Neuronal stem cell (in vitro differentiated cells): Measurements from ENCODE around the gene RXRB.
"Not testable (repeated sequence)": the region's sequence is repeated elsewhere in the genome, so short reads cannot be mapped to it uniquely, and the experiment has no call there.

ENCODE experiments used
- DNase-seq: peaks from one replicate; pipeline ENCODE4 v3.0.0-alpha.2; 2013; ENCODE audit warnings: low spot score
- H2AFZ ChIP-seq: one replicate; pipeline ENCODE4 v1.6.1; 2013; ENCODE audit warnings: mild to moderate bottlenecking, low read length, inconsistent platforms
- H2AK5ac ChIP-seq: 2 replicates; pipeline ENCODE4 v1.6.1; 2013; ENCODE audit warnings: low read depth, mild to moderate bottlenecking, inconsistent platforms, low read length, moderate library complexity, mixed read lengths
- H2BK120ac ChIP-seq: 2 replicates; pipeline ENCODE4 v1.6.1; 2013; ENCODE audit warnings: low read depth, mild to moderate bottlenecking, inconsistent platforms, low read length, moderate library complexity, mixed read lengths
- H2BK12ac ChIP-seq: one replicate; pipeline ENCODE4 v1.6.1; 2013; ENCODE audit warnings: low read length, inconsistent platforms
- H2BK15ac ChIP-seq: 2 replicates; pipeline ENCODE4 v1.6.1; 2013; ENCODE audit warnings: mild to moderate bottlenecking, low read length, inconsistent platforms, mixed read lengths
- H2BK5ac ChIP-seq: one replicate; pipeline ENCODE4 v1.6.1; 2013; ENCODE audit warnings: inconsistent platforms, mild to moderate bottlenecking, low read length, moderate library complexity
- H3K14ac ChIP-seq: one replicate; pipeline ENCODE4 v1.6.1; 2013; ENCODE audit warnings: low read length, inconsistent platforms
- H3K18ac ChIP-seq: 2 replicates; pipeline ENCODE4 v1.6.1; 2013; ENCODE audit warnings: low read length, inconsistent platforms
- H3K23ac ChIP-seq: 2 replicates; pipeline ENCODE4 v1.6.1; 2013; ENCODE audit warnings: low read depth, mild to moderate bottlenecking, mixed read lengths, low read length, inconsistent platforms; ENCODE audit not compliant: poor library complexity
- H3K27ac ChIP-seq: replicated peaks from 3 replicates; pipeline ENCODE4 v1.5.1; 2013; ENCODE audit warnings: low read length, inconsistent platforms
- H3K27me3 ChIP-seq, 3 experiments: 2 replicates each; pipeline ENCODE4 v1.6.1; 2013; ENCODE audit warnings: low read length in 3 of 3, mild to moderate bottlenecking in 2 of 3, inconsistent platforms in 1 of 3, low read depth in 1 of 3, mixed read lengths in 1 of 3, moderate library complexity in 1 of 3; ENCODE audit not compliant: control insufficient read depth in 3 of 3, insufficient read depth in 3 of 3
- H3K36me3 ChIP-seq, 2 donors: replicated peaks in 1 of 2; 2 replicates each; pipeline ENCODE4 v1.6.1; 2013; ENCODE audit warnings: low read length in 2 of 2; ENCODE audit not compliant: control insufficient read depth in 2 of 2, insufficient read depth in 2 of 2
- H3K4ac ChIP-seq: 2 replicates; pipeline ENCODE4 v1.6.1; 2013; ENCODE audit warnings: inconsistent platforms, mild to moderate bottlenecking, low read length, moderate library complexity
- H3K4me1 ChIP-seq, 2 donors: 1 replicate in 1 of 2; 2 replicates in 1 of 2; pipeline ENCODE4 v1.6.1; 2013; ENCODE audit warnings: low read length in 2 of 2, low read depth in 1 of 2; ENCODE audit not compliant: control insufficient read depth in 2 of 2, insufficient read depth in 1 of 2
- H3K4me2 ChIP-seq: one replicate; pipeline ENCODE4 v1.6.1; 2013; ENCODE audit warnings: mild to moderate bottlenecking, low read length, inconsistent platforms; ENCODE audit not compliant: insufficient read depth, poor library complexity, severe bottlenecking
- H3K4me3 ChIP-seq, 2 donors: 2 replicates each; pipeline ENCODE4 v1.5.1; 2013; ENCODE audit warnings: low read length in 2 of 2, mild to moderate bottlenecking in 2 of 2, inconsistent platforms in 1 of 2, moderate library complexity in 1 of 2
- H3K79me1 ChIP-seq: one replicate; pipeline ENCODE4 v1.6.1; 2013; ENCODE audit warnings: low read depth, mild to moderate bottlenecking, inconsistent platforms, low read length, moderate library complexity
- H3K9ac ChIP-seq: one replicate; pipeline ENCODE4 v1.6.1; 2013; ENCODE audit warnings: mild to moderate bottlenecking, low read depth, low read length, inconsistent platforms; ENCODE audit not compliant: poor library complexity
- H3K9me3 ChIP-seq, 2 donors: replicated peaks in 1 of 2; 2 replicates each; pipeline versions ENCODE3 to v1.6.1; 2013; ENCODE audit warnings: low read length in 2 of 2, mild to moderate bottlenecking in 2 of 2, inconsistent platforms in 1 of 2, low read depth in 1 of 2, mixed read lengths in 1 of 2, moderate library complexity in 1 of 2; ENCODE audit not compliant: control insufficient read depth in 2 of 2, insufficient read depth in 1 of 2
- H4K8ac ChIP-seq: one replicate; pipeline ENCODE4 v1.6.1; 2013; ENCODE audit warnings: low read depth, mild to moderate bottlenecking, inconsistent platforms, low read length, moderate library complexity
- H4K91ac ChIP-seq: one replicate; pipeline ENCODE4 v1.6.1; 2013; ENCODE audit warnings: low read length, low read depth, mild to moderate bottlenecking, inconsistent platforms; ENCODE audit not compliant: poor library complexity
- WGBS, 2 donors: extraction: QIAGEN DNeasy Blood & Tissue Kit; methylation state at CpG; one replicate each; pipeline ENCODE4 v1.1.7; 2013; ENCODE audit warnings: missing lambda C conversion rate in 2 of 2, mixed read lengths in 1 of 2; ENCODE audit not compliant: insufficient read length in 2 of 2, insufficient replicate concordance in 1 of 2; ENCODE audit errors: extremely low coverage in 2 of 2; 5-methylcytosine and 5-hydroxymethylcytosine counted together

The RXRB gene

DNA sequence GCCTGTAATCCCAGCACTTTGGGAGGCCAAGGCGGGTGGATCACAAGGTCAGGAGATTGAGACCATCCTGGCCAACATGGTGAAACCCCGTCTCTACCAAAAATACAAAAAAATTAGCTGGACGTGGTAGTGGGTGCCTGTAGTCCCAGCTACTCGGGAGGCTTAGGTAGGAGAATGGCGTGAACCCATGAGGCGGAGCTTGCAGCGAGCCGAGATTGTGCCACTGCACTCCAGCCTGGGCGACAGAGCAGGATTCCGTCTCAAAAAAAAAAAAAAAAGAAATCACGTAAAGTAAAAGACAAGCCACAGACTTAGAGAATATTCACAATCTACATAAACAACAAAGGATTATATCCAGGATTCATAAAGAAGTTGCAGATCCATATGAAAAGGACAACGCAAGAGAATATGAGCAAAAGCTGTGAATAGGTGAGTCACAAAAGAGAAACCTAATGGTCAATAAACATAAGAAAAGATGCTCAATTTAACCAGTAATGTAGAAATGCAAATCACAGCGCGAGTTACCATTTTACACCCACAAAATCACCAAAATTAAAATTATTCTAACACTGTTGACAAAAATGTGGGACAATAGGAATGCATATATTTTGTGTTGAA, 26.1 kb upstream of the RXRB start:
- H3K23ac ChIP-seq, H3K27ac ChIP-seq, DNase-seq, H3K4me3 ChIP-seq, H4K91ac ChIP-seq, H3K4me2 ChIP-seq, H2BK120ac ChIP-seq, H2AK5ac ChIP-seq, H3K36me3 ChIP-seq, H3K4ac ChIP-seq, H2BK5ac ChIP-seq, H3K4me1 ChIP-seq, H2AFZ ChIP-seq, H2BK15ac ChIP-seq, H4K8ac ChIP-seq, H3K9me3 ChIP-seq, H3K14ac ChIP-seq, H2BK12ac ChIP-seq, H3K18ac ChIP-seq, H3K79me1 ChIP-seq, H3K9ac ChIP-seq: not testable (repeated sequence)
- H3K27me3 ChIP-seq, result peaks cover 0 to 18% (median 0%) of the 10 kb centered on the region in 3 experiments
- WGBS, 2 donors, result no CpG with 5 or more reads among the region's 14 CpGs

DNA sequence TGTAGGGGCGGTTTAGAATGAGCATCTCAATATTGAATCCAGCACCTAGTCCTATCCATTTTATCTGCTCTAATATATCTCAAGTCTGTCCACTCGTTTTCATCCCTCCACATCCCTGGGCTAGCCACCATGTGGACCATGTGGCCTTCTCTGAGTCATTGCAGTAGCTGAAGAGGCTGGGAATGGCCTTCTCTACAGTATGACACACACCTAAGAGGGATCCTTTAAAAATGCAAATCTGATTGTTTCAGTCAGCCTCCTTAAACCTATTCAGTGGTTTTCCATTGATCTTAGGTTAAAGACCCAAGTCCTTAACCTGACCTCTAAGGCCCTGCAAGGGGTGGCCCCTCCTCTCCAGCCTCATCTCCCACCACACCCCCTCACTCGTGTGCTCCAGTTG, 17.2 kb upstream of the RXRB start:
- Histone ChIP-seq H4K91ac (no peak overlapping the region), H3K27ac (no peak overlapping the region)
- no CpG with 5 or more reads among the region's 3 CpGs for WGBS, 2 donors

DNA sequence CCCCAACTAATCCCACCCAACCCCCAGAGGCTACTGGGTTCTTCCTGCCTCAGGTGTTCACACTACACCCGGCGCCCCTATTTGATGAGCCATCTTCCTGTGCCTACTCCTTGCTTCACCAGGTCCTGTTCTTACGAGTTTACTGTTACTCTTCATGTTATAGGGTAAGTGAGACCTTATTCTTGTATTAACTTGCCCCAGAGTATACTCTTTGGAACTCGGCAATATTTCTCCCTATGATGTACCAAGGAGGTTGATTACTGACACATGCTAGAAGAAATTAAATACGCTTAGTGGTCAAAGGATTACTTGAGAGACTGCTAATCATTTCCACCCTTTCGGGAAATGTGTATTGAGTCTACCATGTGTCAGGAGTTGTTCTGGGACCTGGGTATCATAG, 16.8 kb upstream of the RXRB start:
- WGBS, 2 donors, result no CpG with 5 or more reads among the region's 6 CpGs
- Histone ChIP-seq H3K4me3 (no peak overlapping the region), H4K91ac (no peak overlapping the region), H3K23ac (no peak overlapping the region), H3K27ac (no peak overlapping the region), H2BK120ac (no peak overlapping the region), H3K36me3 (peaks cover 2 to 3% of the 10 kb centered on the region in 2 donors), H3K4me1 (peaks cover 12 to 30% of the 10 kb centered on the region in 2 donors), H3K18ac (no peak overlapping the region), H2BK12ac (no peak overlapping the region), H2BK5ac (no peak overlapping the region), H3K79me1 (no peaks in the 10 kb centered on the region), H2BK15ac (no peak overlapping the region), H3K14ac (no peak overlapping the region), H3K4ac (no peak overlapping the region), H2AK5ac (no peak overlapping the region), H2AFZ (no peak overlapping the region), H3K4me2 (no peak overlapping the region), H4K8ac (no peak overlapping the region), H3K9me3 (no peaks in the 10 kb centered on the region), H3K27me3 (peaks cover 0 to 26% (median 0%) of the 10 kb centered on the region in 3 experiments), H3K9ac (no peak overlapping the region)
- DNase-seq, result no peak

More for the DNA sequence above, 17.2 kb upstream of the RXRB start:
- Histone ChIP-seq H4K8ac (no peak overlapping the region), H3K4ac (no peak overlapping the region), H2BK15ac (no peak overlapping the region), H2AK5ac (no peak overlapping the region), H3K36me3 (no peaks in the 10 kb centered on the region), H3K4me3 (peak overlapping the region in 1 of 2 donors; percentile 23), H3K4me1 (peaks cover 10 to 26% of the 10 kb centered on the region in 2 donors), H3K18ac (no peak overlapping the region), H3K9ac (no peak overlapping the region), H3K14ac (no peak overlapping the region), H3K27me3 (peaks cover 0 to 26% (median 0%) of the 10 kb centered on the region in 3 experiments), H2BK12ac (no peak overlapping the region), H3K9me3 (no peaks in the 10 kb centered on the region), H2BK120ac (no peak overlapping the region), H2AFZ (no peak overlapping the region), H3K79me1 (no peaks in the 10 kb centered on the region), H3K4me2 (no peak overlapping the region), H3K23ac (no peak overlapping the region), H2BK5ac (no peak overlapping the region)
- no peak for DNase-seq

DNA sequence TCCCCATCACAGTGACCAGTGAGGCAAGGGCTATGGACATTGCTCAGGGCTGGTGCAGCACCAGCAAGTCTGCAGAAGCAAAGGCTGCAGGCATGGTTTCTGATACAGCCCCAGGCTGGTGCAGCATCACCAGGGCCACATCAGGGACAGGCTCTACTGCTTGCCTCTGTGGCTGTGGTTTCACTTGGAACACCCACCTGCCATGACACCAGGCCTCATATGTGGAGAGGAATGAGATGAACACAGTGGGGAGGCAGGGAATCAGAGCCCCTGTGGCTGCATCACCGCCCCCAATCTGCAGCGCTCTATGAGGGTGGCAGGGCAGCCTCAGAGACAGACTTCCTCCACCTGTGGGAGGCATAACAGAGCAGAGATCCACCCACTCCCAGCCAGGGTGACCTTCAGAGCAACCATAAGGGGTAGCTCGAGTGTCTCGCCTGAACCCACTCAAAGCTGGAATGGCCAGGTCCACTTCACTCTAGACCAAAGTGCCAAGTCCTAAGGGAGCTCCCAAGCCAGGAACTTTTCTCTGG, 15.7 kb upstream of the RXRB start:
- Histone ChIP-seq H2AK5ac (no peak overlapping the region), H3K18ac (peak overlapping the region; percentile 17), H3K9me3 (no peaks in the 10 kb centered on the region), H3K27me3 (peaks cover 0 to 26% (median 0%) of the 10 kb centered on the region in 3 experiments), H3K9ac (no peak overlapping the region), H3K23ac (peak overlapping the region; percentile 76), H3K27ac (no peak overlapping the region), H2BK120ac (no peak overlapping the region), H3K4ac (no peak overlapping the region), H2AFZ (no peak overlapping the region), H3K79me1 (no peaks in the 10 kb centered on the region), H2BK5ac (no peak overlapping the region), H2BK15ac (peak overlapping the region; percentile 47), H3K4me1 (peaks cover 12 to 32% of the 10 kb centered on the region in 2 donors), H2BK12ac (peak overlapping the region; percentile 61), H3K36me3 (peaks cover 9 to 13% of the 10 kb centered on the region in 2 donors), H4K91ac (no peak overlapping the region), H4K8ac (no peak overlapping the region), H3K4me2 (no peak overlapping the region), H3K14ac (peak overlapping the region; percentile 60), H3K4me3 (no peak overlapping the region)
- WGBS, 2 donors, result no CpG with 5 or more reads among the region's 4 CpGs
- DNase-seq, result no peak
